Neural crest cell (in vitro differentiated cells): Measurements from ENCODE around the gene SLC2A10. TPM values are rescaled to one million over a fixed set of nuclear protein-coding genes. Genes with fewer than 3 reads are reported as not detected.

Experiments used
- DNase-seq: peaks from one replicate; pipeline ENCODE4 v3.0.0; 2021; ENCODE audit warnings: low read depth, mixed read lengths, low spot score
- H3K27ac Mint-ChIP-seq: one replicate; pipeline ENCODE4 v1.8.0; 2021; ENCODE audit warnings: mild to moderate bottlenecking, mixed read lengths; ENCODE audit not compliant: unreplicated experiment
- H3K27me3 Mint-ChIP-seq: 2 replicates; pipeline ENCODE4 v1.8.0; 2021; ENCODE audit warnings: low read depth, mild to moderate bottlenecking, mixed read lengths
- H3K36me3 Mint-ChIP-seq: 2 replicates; pipeline ENCODE4 v1.8.0; 2021; ENCODE audit warnings: low read depth, mild to moderate bottlenecking, mixed read lengths
- H3K4me1 Mint-ChIP-seq: 2 replicates; pipeline ENCODE4 v1.8.0; 2021; ENCODE audit warnings: mixed read lengths
- H3K4me3 Mint-ChIP-seq: one replicate; pipeline ENCODE4 v1.8.0; 2021; ENCODE audit warnings: mild to moderate bottlenecking, mixed read lengths
- H3K9me3 Mint-ChIP-seq: 2 replicates; pipeline ENCODE4 v1.8.0; 2021; ENCODE audit warnings: mixed read lengths
- total RNA-seq: library from RNA; stranded (reverse); gene quantifications from 2 replicates; pipeline ENCODE4 v1.2.1, GENCODE V29; 2021
- TF ChIP-seq, protein P1 (sequence below): fragments of 200-600 bp; sonication (generic); conservative IDR thresholded peaks from 2 replicates; pipeline ENCODE4 v1.5.0; 2021; ENCODE audit warnings: antibody characterized with exemption, mild to moderate bottlenecking

Gene SLC2A10
- total RNA-seq, 1 donor from 2014 or later, result 12.7 TPM

DNA sequence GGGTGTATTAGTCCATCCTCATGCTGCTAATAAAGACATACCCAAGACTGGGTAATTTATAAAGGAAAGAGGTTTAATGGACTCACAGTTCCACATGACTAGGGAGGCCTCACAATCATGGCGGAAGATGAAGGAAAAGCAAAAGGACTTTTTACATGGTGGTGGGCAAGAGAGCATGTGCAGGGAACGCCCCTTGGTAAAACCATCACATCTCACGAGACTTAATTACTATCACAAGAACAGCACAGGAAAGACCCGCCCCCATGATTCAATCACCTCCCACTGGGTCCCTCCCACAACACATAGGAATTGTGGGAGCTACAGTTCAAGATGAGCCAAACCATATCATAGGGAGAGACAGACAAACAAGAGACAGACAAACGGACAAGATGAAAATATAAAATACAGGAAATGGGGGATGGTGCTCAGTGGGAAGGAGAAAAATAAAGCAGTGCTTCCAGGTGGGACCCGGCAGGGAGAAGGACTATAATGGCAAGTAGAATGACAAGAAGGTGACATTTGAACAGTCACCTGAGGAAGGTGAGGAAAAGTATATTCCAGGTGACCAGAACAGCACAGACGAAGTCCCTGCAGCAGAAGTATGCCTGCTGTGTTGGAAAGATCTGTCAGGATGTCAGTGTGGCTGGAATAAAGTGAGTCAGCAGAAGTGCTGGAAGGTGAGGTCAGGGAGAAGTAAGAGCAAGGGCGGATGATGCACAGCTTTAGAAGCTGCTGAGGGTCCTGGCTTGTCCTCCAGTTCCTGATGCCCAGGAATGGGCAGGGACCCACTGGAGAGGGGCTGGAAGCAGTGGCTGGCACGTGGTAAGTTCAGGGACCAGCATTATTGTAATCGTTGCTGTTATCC is 61.1 kb downstream of the SLC2A10 start:
- H3K9me3 Mint-ChIP-seq, result no peaks in the 10 kb centered on the region
- no peak overlapping the region for H3K27ac Mint-ChIP-seq
- no peak overlapping the region for H3K4me3 Mint-ChIP-seq
- H3K36me3 Mint-ChIP-seq, result no peaks in the 10 kb centered on the region
- DNase-seq, result no peak
- H3K27me3 Mint-ChIP-seq, result peaks cover 13% of the 10 kb centered on the region
- TF ChIP-seq, protein P1, sequence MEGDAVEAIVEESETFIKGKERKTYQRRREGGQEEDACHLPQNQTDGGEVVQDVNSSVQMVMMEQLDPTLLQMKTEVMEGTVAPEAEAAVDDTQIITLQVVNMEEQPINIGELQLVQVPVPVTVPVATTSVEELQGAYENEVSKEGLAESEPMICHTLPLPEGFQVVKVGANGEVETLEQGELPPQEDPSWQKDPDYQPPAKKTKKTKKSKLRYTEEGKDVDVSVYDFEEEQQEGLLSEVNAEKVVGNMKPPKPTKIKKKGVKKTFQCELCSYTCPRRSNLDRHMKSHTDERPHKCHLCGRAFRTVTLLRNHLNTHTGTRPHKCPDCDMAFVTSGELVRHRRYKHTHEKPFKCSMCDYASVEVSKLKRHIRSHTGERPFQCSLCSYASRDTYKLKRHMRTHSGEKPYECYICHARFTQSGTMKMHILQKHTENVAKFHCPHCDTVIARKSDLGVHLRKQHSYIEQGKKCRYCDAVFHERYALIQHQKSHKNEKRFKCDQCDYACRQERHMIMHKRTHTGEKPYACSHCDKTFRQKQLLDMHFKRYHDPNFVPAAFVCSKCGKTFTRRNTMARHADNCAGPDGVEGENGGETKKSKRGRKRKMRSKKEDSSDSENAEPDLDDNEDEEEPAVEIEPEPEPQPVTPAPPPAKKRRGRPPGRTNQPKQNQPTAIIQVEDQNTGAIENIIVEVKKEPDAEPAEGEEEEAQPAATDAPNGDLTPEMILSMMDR, result no peak
- H3K4me1 Mint-ChIP-seq, result peaks cover 4% of the 10 kb centered on the region

DNA sequence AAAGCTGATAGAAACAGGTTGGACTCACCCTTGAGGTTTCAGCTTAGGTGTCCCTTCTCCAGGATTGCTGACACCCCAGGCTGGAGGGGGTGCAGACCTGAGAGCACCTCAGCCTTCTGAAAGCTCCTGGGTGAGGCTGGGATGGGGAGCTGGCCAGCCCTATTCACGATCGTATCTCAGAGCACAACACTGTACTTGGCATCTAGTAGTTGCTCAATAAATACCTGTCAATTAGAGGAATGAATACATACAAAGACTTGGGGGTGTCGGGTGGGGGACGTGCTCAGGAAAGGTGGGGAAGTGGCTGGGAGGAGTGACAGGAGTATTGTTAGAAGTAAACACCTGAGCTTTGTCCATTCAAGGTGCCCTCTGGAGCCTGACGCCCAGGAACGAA is 61.7 kb downstream of the SLC2A10 start:
- DNase-seq, result no peak
- no peaks in the 10 kb centered on the region for H3K9me3 Mint-ChIP-seq
- no peak overlapping the region for H3K4me3 Mint-ChIP-seq
- no peaks in the 10 kb centered on the region for H3K36me3 Mint-ChIP-seq
- peaks cover 4% of the 10 kb centered on the region for H3K4me1 Mint-ChIP-seq
- H3K27ac Mint-ChIP-seq, result no peak overlapping the region
- peaks cover 13% of the 10 kb centered on the region for H3K27me3 Mint-ChIP-seq
- TF ChIP-seq, protein P1, result no peak

DNA sequence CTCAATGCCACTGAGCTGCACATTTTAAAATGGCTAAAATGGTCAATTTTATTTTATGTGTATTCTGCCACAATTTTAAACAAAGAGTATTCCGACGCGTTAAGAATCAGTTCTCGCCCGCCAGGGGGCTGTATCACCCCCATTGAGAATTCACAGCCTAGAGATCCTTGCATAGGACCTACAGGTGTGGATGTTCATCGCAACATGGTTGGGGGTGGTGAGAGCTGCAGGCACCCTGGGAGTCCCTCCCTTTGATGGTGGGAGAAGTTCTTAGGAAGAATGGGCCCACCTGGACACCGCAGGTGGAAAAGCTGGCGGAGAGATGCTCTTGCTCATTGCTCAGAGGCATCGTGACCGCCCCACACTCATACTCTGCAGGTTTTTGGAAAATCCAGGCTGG is 63.5 kb downstream of the SLC2A10 start:
- H3K9me3 Mint-ChIP-seq, result no peaks in the 10 kb centered on the region
- no peak for DNase-seq
- H3K27ac Mint-ChIP-seq, result no peak overlapping the region
- TF ChIP-seq, protein P1, result peak; percentile 50
- peaks cover 8% of the 10 kb centered on the region for H3K4me1 Mint-ChIP-seq
- H3K4me3 Mint-ChIP-seq, result no peak overlapping the region
- peaks cover 13% of the 10 kb centered on the region for H3K27me3 Mint-ChIP-seq
- H3K36me3 Mint-ChIP-seq, result no peaks in the 10 kb centered on the region

DNA sequence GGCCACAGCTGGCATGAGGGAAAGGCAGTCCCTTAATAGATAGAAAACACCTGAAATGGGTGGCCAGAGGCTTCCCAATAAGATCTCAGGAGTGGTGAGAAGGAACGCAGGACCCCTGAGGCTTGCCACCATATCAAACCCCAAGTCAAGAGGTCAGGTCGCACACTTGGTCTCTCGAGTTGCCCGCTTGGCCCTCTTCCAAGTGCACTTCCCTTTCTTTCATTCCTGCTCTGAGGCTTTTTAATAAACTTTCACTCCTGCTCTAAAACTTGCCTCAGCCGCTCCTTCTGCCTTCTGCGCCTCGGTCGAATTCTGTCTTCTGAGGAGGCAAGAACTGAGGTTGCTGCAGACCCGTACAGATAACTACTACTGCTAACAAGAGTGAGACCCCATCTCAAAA is 64.2 kb downstream of the SLC2A10 start:
- no peak overlapping the region for H3K27ac Mint-ChIP-seq
- peaks cover 13% of the 10 kb centered on the region for H3K27me3 Mint-ChIP-seq
- H3K36me3 Mint-ChIP-seq, result no peaks in the 10 kb centered on the region
- TF ChIP-seq, protein P1, result no peak
- no peaks in the 10 kb centered on the region for H3K9me3 Mint-ChIP-seq
- no peak for DNase-seq
- H3K4me3 Mint-ChIP-seq, result no peak overlapping the region
- H3K4me1 Mint-ChIP-seq, result peaks cover 10% of the 10 kb centered on the region

DNA sequence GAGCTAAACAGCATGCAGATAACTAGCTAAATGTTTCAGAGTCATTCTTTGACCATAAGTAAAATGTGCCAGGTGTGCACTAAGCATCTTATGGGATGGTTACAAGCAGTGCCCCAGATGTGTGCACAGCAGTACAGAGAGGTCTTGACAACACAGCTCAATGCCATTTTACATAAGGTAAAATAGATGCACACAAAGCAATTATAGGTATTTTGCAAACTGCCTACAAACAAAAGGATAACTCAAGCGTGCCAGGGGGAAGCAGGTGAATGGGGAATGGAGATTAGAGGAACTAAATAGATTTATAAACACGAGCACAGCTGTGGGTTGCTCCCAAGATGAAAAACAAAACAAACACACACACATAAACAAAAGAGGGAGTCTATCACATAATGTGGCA is 64.8 kb downstream of the SLC2A10 start:
- H3K36me3 Mint-ChIP-seq, result no peaks in the 10 kb centered on the region
- H3K27ac Mint-ChIP-seq, result no peak overlapping the region
- peaks cover 13% of the 10 kb centered on the region for H3K4me1 Mint-ChIP-seq
- DNase-seq, result no peak
- peaks cover 13% of the 10 kb centered on the region for H3K27me3 Mint-ChIP-seq
- TF ChIP-seq, protein P1, result no peak
- H3K4me3 Mint-ChIP-seq, result no peak overlapping the region
- H3K9me3 Mint-ChIP-seq, result no peaks in the 10 kb centered on the region
